ENCODE measurements around the gene PPP6R2. TPM values are rescaled to one million over a fixed set of nuclear protein-coding genes. Genes with fewer than 3 reads are reported as not detected.
A peak's percentile ranks its signal among the peaks of the same experiment; 100 is the strongest.

Gene PPP6R2
- 10 to 100 TPM; 21.1 to 28.7 (median 24.6) TPM for total RNA-seq
- polyA plus RNA-seq = 10 to 100 TPM; 60.1 to 70.4 TPM

DNA sequence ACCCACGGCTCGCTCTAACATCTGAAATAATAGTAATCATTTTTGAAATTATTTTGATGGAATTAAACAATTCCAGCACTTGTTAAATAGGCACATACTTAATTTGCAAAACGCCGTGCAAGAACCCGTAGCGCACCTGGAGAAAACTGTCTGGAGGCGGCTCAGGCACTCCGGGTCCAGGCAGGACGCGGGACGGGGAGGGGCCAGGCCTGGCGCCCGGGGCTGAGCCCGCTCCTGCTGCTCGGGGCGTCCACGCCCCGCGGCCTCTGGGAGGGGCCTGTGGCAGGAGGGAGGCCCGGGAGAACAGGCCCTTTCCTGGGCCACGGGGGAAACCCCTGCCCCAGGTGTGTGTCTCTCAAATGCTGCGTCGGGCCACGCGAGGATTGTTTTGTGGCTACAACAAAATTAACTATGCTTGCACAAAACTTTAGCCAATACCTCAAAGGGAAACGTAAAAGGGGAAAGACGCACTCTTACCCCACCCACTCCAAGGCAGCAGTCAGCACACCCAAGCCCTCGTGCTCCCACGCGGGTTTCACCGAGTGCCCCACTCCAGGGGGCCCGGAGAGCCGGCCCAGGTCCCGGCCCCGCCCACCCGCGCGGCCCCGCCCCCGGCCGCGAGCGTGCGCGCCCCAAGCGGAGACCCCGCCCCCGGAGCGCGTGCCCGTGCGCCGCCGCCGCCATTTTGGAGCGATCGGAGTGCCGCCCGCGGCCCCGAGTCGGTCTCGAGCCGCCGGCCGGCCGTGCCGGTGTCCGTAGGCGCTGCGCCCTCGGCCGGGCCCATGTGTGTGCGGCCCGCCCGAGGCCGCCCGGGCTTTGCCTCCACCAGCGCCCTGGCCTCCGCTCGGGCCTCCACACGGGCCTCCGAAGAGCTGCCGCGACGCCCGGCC is at the start of gene PPP6R2:
Gene PPP6R2, plus strand, starts transcription at position 677 of the 890 bp plus-strand sequence. CDS start 50,582 bp downstream, outside the sequence.
- Histone ChIP-seq H3K4me1 (no peaks in the 10 kb centered on the region), H3K4me3 (peak within 1 kb of the TSS; percentile 75 to 82 (median 78)), H3K27ac (peak within 1 kb of the TSS in 3 of 4 donors; percentile 44 to 64 (median 48)), H3K27me3 (no peaks in the 10 kb centered on the region), H3K36me3 (no peaks in the 10 kb centered on the region), H3K9me3 (no peaks in the 10 kb centered on the region)
- intact Hi-C loops (cut with DNase I) = loop anchor here in 1 of 3 donors (5.0 kb wide), 2 partner anchors 66 to 91 kb away; partner anchors contain the start of gene HDAC10
- peak; percentile 90 to 95 (median 92) for ATAC-seq
- 1% methylated on average over 60 to 87 of the region's 87 CpGs for WGBS, 2 donors
- no peak for FAIRE-seq
- peak; percentile 75 to 97 (median 90) for DNase-seq
- TF ChIP-seq, protein P1, sequence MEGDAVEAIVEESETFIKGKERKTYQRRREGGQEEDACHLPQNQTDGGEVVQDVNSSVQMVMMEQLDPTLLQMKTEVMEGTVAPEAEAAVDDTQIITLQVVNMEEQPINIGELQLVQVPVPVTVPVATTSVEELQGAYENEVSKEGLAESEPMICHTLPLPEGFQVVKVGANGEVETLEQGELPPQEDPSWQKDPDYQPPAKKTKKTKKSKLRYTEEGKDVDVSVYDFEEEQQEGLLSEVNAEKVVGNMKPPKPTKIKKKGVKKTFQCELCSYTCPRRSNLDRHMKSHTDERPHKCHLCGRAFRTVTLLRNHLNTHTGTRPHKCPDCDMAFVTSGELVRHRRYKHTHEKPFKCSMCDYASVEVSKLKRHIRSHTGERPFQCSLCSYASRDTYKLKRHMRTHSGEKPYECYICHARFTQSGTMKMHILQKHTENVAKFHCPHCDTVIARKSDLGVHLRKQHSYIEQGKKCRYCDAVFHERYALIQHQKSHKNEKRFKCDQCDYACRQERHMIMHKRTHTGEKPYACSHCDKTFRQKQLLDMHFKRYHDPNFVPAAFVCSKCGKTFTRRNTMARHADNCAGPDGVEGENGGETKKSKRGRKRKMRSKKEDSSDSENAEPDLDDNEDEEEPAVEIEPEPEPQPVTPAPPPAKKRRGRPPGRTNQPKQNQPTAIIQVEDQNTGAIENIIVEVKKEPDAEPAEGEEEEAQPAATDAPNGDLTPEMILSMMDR (IDR thresholded peaks at IDR 0.05) = no peak

DNA sequence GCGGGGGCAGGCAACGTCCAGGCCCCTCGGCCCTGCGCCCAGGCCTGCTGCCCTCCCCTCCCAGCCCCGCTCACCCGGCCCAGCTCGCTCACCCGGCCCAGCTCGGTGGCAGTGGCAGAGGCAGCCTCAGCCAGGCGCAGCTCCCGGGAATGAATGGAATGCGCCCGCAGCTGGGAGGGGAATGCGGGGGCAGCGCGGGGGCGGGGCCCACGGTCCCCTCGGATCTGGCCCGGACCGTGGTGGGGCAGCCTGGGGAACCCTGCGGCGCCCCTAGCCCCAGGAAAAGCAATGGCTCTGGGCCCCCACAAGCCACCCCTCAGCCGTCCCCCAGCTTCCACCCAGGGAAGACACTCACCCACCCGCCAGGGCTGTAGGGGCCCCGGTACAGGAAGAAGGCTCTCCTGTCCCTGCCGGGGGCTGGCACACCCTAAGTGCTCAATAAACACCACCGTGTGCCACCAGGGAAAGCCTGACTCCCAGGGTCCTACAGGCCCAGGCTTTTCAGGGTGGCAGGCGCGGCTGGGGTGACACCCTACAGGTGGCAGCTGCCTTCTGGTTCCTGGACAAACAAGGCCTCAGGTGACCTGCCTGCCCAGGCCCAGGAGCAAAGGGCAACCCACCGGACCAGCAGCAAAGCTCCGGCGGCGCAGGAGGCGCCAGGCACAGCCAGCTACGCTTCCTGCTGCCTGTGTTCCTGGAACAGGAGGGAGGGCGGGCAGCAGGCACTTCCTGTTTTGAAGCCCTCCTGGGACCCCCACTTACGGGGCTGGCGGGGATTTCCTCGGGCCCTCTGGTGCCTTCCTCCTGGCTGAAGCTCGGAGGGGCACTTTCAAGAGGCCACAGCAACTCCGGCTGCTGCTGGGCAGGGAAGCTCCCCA is 49.4 kb upstream of the PPP6R2 start:
- H3K27me3 ChIP-seq = no peaks in the 10 kb centered on the region
- DNase-seq (peak in 5 of 6 donors; percentile 68 to 80 (median 71)), FAIRE-seq (no peak), ATAC-seq (peak; percentile 65 to 79 (median 72))
- H3K4me3 ChIP-seq = peak overlapping the region in 2 of 4 donors; percentile 11 to 18
- peak overlapping the region; percentile 70 to 89 (median 80) for H3K27ac ChIP-seq
- 20 to 40% methylated on average over 28 to 42 of the region's 42 CpGs for WGBS, 2 donors
- H3K9me3 ChIP-seq = no peaks in the 10 kb centered on the region
- TF ChIP-seq, protein P1 (IDR thresholded peaks at IDR 0.05) = no peak
- intact Hi-C loops (cut with DNase I) = no loop called here
- H3K4me1 ChIP-seq = peaks cover 14 to 46% (median 18%) of the 10 kb centered on the region in 3 donors
- peaks cover 0 to 13% (median 11%) of the 10 kb centered on the region in 3 donors for H3K36me3 ChIP-seq

GRCh38 chr22:50294319-50294656 is 48.8 kb upstream of the PPP6R2 start:
- Histone ChIP-seq H3K36me3 (peaks cover 0 to 7% (median 5%) of the 10 kb centered on the region in 3 donors), H3K27ac (peak overlapping the region; percentile 70 to 89 (median 80)), H3K4me3 (no peak overlapping the region), H3K27me3 (no peaks in the 10 kb centered on the region), H3K9me3 (no peaks in the 10 kb centered on the region), H3K4me1 (peaks cover 14 to 49% (median 18%) of the 10 kb centered on the region in 3 donors)
- FAIRE-seq (no peak), DNase-seq (no peak), ATAC-seq (no peak)
- WGBS, 2 donors = 55 to 60% methylated on average over 3 to 5 of the region's 5 CpGs
- intact Hi-C loops (cut with DNase I) = no loop called here
- TF ChIP-seq, protein P1 (IDR thresholded peaks at IDR 0.05) = no peak

DNA sequence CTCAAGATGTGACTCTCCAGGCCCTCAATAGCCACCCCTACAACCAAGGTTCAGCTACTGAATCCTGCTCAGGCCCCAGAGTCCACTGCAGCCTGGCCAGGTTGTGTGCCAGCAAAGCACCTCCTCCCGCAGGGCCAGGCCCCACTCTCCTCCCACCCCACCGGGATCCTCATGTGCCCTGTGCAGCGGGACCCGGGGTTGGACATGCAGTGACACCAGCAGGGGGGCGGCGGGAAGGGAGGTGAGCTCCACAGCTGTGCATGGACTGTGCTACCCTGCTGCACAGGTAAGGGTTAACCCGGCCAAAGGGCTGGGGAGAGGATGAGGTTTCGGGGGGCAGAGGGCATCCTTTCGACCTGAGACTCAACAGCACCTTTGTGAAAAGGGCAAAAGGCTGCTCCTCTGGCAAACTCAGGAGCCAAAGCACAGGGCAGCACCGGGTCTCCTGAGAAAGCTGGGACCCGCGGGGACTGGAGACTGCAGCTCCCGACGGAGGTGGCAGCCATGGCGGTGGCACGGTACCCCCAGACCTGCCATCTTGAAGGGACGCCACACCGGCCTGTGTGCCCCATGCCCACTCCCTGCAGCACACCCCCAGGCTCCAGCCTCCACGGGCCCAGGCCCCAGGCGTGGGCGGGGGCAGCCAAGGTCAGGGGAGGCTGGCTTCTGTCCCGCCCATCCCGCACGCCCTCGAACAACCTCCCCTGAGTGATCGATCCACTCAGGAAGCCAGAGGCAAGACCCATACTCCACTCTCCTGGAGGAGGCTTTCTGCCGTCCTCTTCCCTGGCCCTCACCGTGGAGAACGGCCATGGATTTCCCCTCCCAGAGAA is 46.3 kb upstream of the PPP6R2 start:
- WGBS, 2 donors = 33 to 34% methylated on average over 25 to 29 of the region's 29 CpGs
- TF ChIP-seq, protein P1 (IDR thresholded peaks at IDR 0.05) = no peak
- Histone ChIP-seq H3K27ac (peak overlapping the region; percentile 8 to 31 (median 28)), H3K9me3 (no peaks in the 10 kb centered on the region), H3K4me3 (no peak overlapping the region), H3K4me1 (peaks cover 18 to 59% (median 23%) of the 10 kb centered on the region in 3 donors), H3K36me3 (no peaks in the 10 kb centered on the region), H3K27me3 (no peaks in the 10 kb centered on the region)
- peak in 2 of 4 donors; percentile 3 to 12 for ATAC-seq
- peak in 1 of 6 donors; percentile 53 for DNase-seq
- no peak for FAIRE-seq
- intact Hi-C loops (cut with DNase I) = no loop called here

Data from pancreas (tissue), 10 donors.